Activated naive CD8-positive, alpha-beta T cell (primary cell): ENCODE data around the gene FRMD1.

Experiments
- H3K27ac Mint-ChIP-seq: one replicate; pipeline ENCODE4 v1.8.0; 2021; ENCODE audit warnings: mixed read lengths
- H3K27me3 Mint-ChIP-seq: one replicate; pipeline ENCODE4 v1.8.0; 2021; ENCODE audit warnings: mixed read lengths
- H3K36me3 Mint-ChIP-seq: one replicate; pipeline ENCODE4 v1.8.0; 2021; ENCODE audit warnings: mixed read lengths
- H3K4me1 Mint-ChIP-seq: one replicate; pipeline ENCODE4 v1.8.0; 2021; ENCODE audit warnings: low read depth, mixed read lengths
- H3K4me3 Mint-ChIP-seq: one replicate; pipeline ENCODE4 v1.8.0; 2021; ENCODE audit warnings: mild to moderate bottlenecking, mixed read lengths
- H3K9me3 Mint-ChIP-seq: one replicate; pipeline ENCODE4 v1.8.0; 2021; ENCODE audit warnings: low read depth, mixed read lengths

FRMD1 gene

DNA sequence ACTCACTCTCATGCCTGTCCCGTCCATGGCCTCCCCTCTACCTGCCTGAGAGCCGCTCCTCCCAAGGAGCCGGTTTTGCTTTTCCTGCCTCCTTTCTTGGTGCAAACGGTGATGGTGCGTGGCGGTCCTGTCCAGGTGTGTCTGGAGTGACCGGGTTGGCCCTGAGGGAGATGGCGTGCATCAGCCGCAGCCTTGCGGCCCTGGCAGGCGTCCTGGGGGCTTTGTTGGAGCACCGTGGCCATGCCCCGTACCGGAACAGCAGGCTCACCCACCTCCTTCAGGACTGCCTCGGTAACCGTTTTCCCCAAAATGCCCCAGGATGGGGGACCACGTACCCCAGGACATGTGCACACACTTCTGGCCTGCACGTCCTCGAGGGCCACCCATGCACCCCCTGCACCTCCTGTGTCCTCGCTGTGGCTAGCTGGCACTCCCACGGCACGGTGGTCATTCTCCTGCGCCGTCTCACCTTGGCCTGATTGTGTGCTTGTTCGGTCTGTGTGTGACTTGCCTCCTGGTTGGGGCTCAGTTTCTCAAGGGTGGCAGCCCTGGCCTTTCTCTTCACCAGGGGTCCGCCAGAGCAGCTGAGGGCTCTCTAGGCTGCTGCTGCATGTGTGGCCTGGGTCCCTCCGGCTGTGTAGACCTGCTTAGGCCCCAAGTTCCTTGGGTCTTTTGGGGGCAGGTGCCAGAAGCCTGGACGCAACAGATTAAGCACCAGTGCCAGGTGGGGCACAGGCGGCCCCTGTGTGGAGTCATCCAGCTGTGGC is 36.4 kb downstream of the FRMD1 start:
- no peak overlapping the region for H3K4me3 Mint-ChIP-seq
- no peak overlapping the region for H3K27ac Mint-ChIP-seq

DNA sequence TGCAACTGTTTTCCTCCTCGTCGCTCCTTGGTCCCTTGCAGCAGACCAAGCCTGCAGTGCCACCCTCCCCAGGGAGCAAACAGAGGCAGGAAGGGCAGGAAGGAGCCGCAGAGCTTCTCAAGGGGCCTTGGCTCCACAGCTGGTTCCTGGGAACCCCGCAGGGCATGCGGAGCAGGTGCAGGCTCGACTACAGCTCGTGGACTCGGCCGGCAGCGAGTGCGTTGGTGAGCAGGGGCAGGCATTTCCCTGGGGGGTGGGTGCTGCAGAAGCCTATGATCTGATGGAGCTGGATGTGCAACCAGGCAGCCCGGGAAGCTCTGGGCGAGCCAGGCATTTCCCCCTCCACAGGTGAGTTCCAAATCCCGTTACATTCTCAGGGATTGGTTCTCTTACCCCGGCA is 37.1 kb downstream of the FRMD1 start:
- H3K4me3 Mint-ChIP-seq: no peak overlapping the region
- peaks cover 3% of the 10 kb centered on the region for H3K9me3 Mint-ChIP-seq

More for the DNA sequence above, 36.4 kb downstream of the FRMD1 start:
- Mint-ChIP-seq H3K36me3 (peaks cover 3% of the 10 kb centered on the region), H3K4me1 (no peaks in the 10 kb centered on the region), H3K9me3 (peaks cover 3% of the 10 kb centered on the region), H3K27me3 (peaks cover 2% of the 10 kb centered on the region)

DNA sequence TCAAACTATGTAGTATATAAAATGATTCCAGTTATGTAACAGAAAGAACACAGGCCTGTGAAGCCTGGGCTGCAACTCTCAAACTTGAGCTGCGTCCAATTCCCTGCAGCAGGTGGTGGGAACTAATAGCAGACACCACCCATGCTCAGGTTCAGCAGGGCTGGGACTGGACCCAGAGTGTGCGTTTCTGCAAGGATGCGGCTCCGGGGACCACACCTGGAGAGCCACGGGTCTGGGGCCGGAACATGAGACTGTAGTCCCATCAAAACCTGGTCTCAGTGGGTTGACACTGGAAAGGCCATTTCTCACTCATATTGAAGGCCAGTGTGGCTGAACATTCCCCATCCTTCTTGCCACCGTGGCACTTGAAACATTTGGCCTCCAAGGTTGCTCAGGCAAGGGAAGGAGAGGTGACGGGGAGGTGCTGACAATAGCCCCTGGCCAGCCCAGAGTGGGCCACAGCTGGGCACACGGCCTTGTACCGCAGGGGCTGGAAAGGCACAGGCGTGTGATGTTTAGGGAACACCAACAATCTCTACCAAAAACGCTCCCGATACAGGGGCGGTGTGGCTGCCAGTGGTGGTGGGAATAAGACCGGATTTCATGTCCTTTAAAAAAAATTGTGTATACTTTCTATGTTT is 38.0 kb downstream of the FRMD1 start:
- no peak overlapping the region for H3K27ac Mint-ChIP-seq
- H3K27me3 Mint-ChIP-seq: peaks cover 8% of the 10 kb centered on the region
- H3K9me3 Mint-ChIP-seq: peaks cover 3% of the 10 kb centered on the region
- H3K36me3 Mint-ChIP-seq: peaks cover 5% of the 10 kb centered on the region
- H3K4me1 Mint-ChIP-seq: peaks cover 2% of the 10 kb centered on the region
- H3K4me3 Mint-ChIP-seq: no peak overlapping the region

More for the DNA sequence above, 37.1 kb downstream of the FRMD1 start:
- peaks cover 4% of the 10 kb centered on the region for H3K27me3 Mint-ChIP-seq
- no peaks in the 10 kb centered on the region for H3K4me1 Mint-ChIP-seq
- H3K36me3 Mint-ChIP-seq: peaks cover 5% of the 10 kb centered on the region
- no peak overlapping the region for H3K27ac Mint-ChIP-seq

GRCh38 chr6:168039849-168040248 is 39.2 kb downstream of the FRMD1 start:
- Mint-ChIP-seq H3K27ac (no peak overlapping the region), H3K4me3 (no peak overlapping the region), H3K27me3 (peaks cover 13% of the 10 kb centered on the region), H3K4me1 (peaks cover 4% of the 10 kb centered on the region), H3K9me3 (peaks cover 3% of the 10 kb centered on the region), H3K36me3 (peaks cover 5% of the 10 kb centered on the region)

DNA sequence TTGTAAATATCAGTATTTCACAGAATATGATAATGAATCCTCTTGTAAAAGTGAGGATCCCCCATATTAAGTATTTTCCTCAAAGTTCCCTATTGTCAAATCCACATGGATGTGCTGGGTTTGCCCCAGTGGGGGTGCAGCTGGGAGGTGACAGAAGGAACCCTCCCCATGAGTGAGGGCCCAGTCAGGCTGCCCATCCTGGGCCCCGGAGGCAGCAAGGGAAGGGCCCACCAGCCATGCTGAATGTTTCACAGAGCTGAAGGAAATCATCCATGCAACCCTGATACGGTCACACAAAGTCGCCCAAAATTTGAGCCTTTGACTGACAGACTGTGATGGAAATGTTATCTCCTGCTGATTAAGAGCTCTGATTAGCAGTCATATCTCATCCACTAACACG is 39.7 kb downstream of the FRMD1 start:
- Mint-ChIP-seq H3K4me3 (no peak overlapping the region), H3K27me3 (peaks cover 14% of the 10 kb centered on the region), H3K36me3 (peaks cover 5% of the 10 kb centered on the region), H3K27ac (no peak overlapping the region), H3K4me1 (peaks cover 4% of the 10 kb centered on the region), H3K9me3 (peaks cover 3% of the 10 kb centered on the region)

GRCh38 chr6:168038576-168039140 is 40.4 kb downstream of the FRMD1 start:
- no peak overlapping the region for H3K27ac Mint-ChIP-seq
- peaks cover 3% of the 10 kb centered on the region for H3K9me3 Mint-ChIP-seq

GRCh38 chr6:168037856-168038255 is 41.2 kb downstream of the FRMD1 start:
- H3K36me3 Mint-ChIP-seq: peaks cover 5% of the 10 kb centered on the region
- H3K4me1 Mint-ChIP-seq: peaks cover 4% of the 10 kb centered on the region
- no peak overlapping the region for H3K27ac Mint-ChIP-seq
- peaks cover 19% of the 10 kb centered on the region for H3K27me3 Mint-ChIP-seq
- H3K9me3 Mint-ChIP-seq: peaks cover 3% of the 10 kb centered on the region
- no peak overlapping the region for H3K4me3 Mint-ChIP-seq

More at GRCh38 chr6:168038576-168039140, 40.4 kb downstream of the FRMD1 start:
- Mint-ChIP-seq H3K4me3 (no peak overlapping the region), H3K27me3 (peaks cover 17% of the 10 kb centered on the region), H3K36me3 (peaks cover 5% of the 10 kb centered on the region), H3K4me1 (peaks cover 4% of the 10 kb centered on the region)

GRCh38 chr6:168037242-168037641 is 41.8 kb downstream of the FRMD1 start:
- peaks cover 4% of the 10 kb centered on the region for H3K4me1 Mint-ChIP-seq
- peaks cover 3% of the 10 kb centered on the region for H3K9me3 Mint-ChIP-seq
- peaks cover 5% of the 10 kb centered on the region for H3K36me3 Mint-ChIP-seq
- peaks cover 19% of the 10 kb centered on the region for H3K27me3 Mint-ChIP-seq
- H3K4me3 Mint-ChIP-seq: no peak overlapping the region
- no peak overlapping the region for H3K27ac Mint-ChIP-seq

DNA sequence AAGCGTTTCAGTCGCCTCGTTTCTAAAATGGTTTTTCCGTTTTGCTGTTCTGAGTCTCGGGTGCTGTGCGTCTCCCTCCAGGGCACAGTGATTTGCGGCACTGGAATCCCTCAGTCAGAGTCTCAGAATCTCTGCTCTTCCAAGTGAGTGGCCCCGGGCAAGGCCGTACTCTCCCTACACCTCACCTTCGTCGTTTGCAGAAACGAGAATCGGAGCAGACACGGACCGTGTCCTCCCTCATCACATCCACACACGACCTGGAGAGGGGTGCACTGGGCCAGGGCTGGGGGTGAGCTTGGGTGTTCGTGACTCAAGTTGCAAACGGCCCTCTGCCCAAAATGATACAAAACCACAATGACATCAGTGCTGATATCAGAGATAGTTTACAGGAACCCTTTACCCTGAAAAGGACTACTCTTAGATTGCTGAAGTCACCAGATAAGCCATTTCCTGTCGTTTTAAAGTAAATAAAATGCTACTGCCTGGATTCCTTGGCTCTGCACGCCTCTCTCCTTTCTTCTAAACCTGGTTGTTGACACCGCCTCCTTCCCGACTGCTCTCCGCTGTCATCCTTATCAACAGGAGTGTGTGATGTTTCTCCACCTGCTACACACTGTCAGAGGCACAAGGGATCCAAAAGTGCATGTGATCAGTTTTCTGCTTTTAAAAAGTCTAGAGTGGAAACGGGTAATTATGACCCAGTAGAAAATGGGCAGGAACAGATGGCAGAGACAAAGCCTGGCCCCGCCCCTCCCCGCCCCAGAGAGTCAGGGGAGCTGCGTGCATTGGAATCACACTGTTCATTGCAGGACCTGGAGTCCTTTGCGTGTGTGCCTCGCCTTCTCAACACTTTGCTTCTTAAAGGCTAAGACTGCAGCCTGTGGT is 43.1 kb downstream of the FRMD1 start:
- peak overlapping the region; percentile 75 for H3K4me3 Mint-ChIP-seq
- H3K27me3 Mint-ChIP-seq: peaks cover 23% of the 10 kb centered on the region

DNA sequence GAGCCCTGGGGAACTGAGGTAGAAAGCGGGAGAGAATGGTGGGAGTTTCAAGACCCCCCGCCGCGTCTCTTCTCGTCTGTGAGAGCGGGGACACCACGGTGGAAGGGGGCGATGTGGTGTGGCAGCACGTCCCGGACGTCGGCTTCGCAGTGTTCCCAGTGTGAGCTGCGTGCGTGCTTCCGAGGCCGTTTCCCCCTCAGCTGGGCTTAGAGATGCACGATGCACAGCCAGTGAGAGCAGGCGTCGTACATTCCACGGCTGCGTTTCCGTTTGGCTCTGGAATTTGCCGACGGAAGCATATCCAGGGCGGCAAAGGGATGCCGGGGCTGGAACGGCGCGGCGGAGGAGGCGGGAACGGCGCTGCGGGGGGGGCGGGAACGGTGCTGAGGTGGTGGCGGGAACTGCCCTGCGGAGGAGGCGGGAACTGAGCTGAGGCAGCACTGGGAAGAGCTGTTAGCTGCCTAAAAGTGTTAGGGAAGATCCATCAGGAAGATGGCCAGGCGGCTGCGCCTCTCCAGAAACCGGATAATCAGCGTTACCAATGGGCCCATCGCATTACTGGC is 43.8 kb downstream of the FRMD1 start:
- Mint-ChIP-seq H3K27ac (no peak overlapping the region), H3K36me3 (peaks cover 5% of the 10 kb centered on the region), H3K4me3 (peak overlapping the region; percentile 75), H3K4me1 (peaks cover 4% of the 10 kb centered on the region), H3K27me3 (peaks cover 23% of the 10 kb centered on the region), H3K9me3 (no peaks in the 10 kb centered on the region)

More for the DNA sequence above, 43.1 kb downstream of the FRMD1 start:
- Mint-ChIP-seq H3K36me3 (peaks cover 5% of the 10 kb centered on the region), H3K27ac (no peak overlapping the region), H3K4me1 (peaks cover 4% of the 10 kb centered on the region), H3K9me3 (no peaks in the 10 kb centered on the region)

- Mint-ChIP-seq H3K9me3 (no peaks in the 10 kb centered on the region), H3K4me1 (peaks cover 4% of the 10 kb centered on the region), H3K4me3 (peak overlapping the region; percentile 61), H3K36me3 (peaks cover 5% of the 10 kb centered on the region), H3K27me3 (peaks cover 25% of the 10 kb centered on the region), H3K27ac (no peak overlapping the region)
Measured at GRCh38 chr6:168034537-168034936, 44.5 kb downstream of the FRMD1 start.

DNA sequence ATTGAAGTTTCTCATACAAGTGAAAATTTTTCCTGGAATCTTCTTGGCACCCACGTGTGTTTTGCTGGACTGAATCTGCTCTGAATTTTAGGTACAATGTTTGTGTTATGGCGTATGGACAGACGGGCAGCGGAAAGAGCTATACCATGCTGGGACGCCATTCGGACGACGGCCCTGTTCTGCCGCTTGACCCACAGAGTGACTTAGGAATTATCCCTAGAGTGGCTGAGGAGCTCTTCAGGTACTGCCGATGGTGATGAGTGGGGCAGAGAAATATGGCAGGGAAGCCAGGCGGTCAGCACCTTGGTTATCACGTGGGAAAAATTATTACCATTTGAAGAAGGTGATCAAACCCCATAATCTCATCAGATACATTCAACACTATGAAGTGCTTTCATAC is 45.2 kb downstream of the FRMD1 start:
- Mint-ChIP-seq H3K9me3 (no peaks in the 10 kb centered on the region), H3K4me3 (no peak overlapping the region), H3K27me3 (peaks cover 25% of the 10 kb centered on the region), H3K4me1 (peaks cover 4% of the 10 kb centered on the region), H3K36me3 (peaks cover 5% of the 10 kb centered on the region), H3K27ac (no peak overlapping the region)

- Mint-ChIP-seq H3K9me3 (no peaks in the 10 kb centered on the region), H3K36me3 (peaks cover under 1% of the 10 kb centered on the region), H3K4me1 (peaks cover 4% of the 10 kb centered on the region), H3K4me3 (no peak overlapping the region), H3K27ac (no peak overlapping the region), H3K27me3 (peaks cover 23% of the 10 kb centered on the region)
Measured at GRCh38 chr6:168032005-168032760, 46.8 kb downstream of the FRMD1 start.
